GM21825 (cell line): ENCODE results near the gene SNX25.
"Not testable (repeated sequence)": the region's sequence is repeated elsewhere in the genome, so short reads cannot be mapped to it uniquely, and the experiment has no call there.

Experiments used
- ATAC-seq: cut with Tn5 transposase; IDR thresholded peaks from one replicate; pipeline ENCODE4 v1.9.1; 2021; ENCODE audit warnings: mild to moderate bottlenecking, moderate library complexity; ENCODE audit not compliant: unreplicated experiment

SNX25 gene

GRCh38 chr4:185204238-185204910 lies 5.0 kb upstream of the SNX25 start:
- no peak for ATAC-seq

GRCh38 chr4:185205073-185205472 lies 4.3 kb upstream of the SNX25 start:
- not testable (repeated sequence) for ATAC-seq

- ATAC-seq, result no peak
These were observed 3.6 kb upstream of the SNX25 start for GRCh38 chr4:185205697-185206342.

- ATAC-seq, result no peak
These were observed 1.9 kb upstream of the SNX25 start for GRCh38 chr4:185207466-185207865.

GRCh38 chr4:185209852-185210101 lies 379 bp downstream of the SNX25 start:
- peak; percentile 5 for ATAC-seq

GRCh38 chr4:185210102-185210981 lies 944 bp downstream of the SNX25 start:
- peak; percentile 8 for ATAC-seq

- ATAC-seq, result no peak
These were observed 1.6 kb downstream of the SNX25 start for GRCh38 chr4:185211035-185211434.

GRCh38 chr4:185211641-185212040 lies 2.2 kb downstream of the SNX25 start:
- no peak for ATAC-seq

- no peak for ATAC-seq
These were observed 3.2 kb downstream of the SNX25 start for GRCh38 chr4:185212581-185212980.

GRCh38 chr4:185213877-185214276 lies 4.5 kb downstream of the SNX25 start:
- ATAC-seq, result peak; percentile 53

- ATAC-seq, result no peak
These were observed 5.9 kb downstream of the SNX25 start for GRCh38 chr4:185215261-185215660.

- ATAC-seq, result no peak
These were observed 8.1 kb downstream of the SNX25 start for GRCh38 chr4:185217408-185217975.

GRCh38 chr4:185218312-185218711 lies 8.9 kb downstream of the SNX25 start:
- no peak for ATAC-seq

GRCh38 chr4:185219551-185220344 lies 10.3 kb downstream of the SNX25 start:
- ATAC-seq, result peak; percentile 56

GRCh38 chr4:185221491-185221890 lies 12.1 kb downstream of the SNX25 start:
- ATAC-seq, result no peak

GRCh38 chr4:185221912-185222311 lies 12.5 kb downstream of the SNX25 start:
- ATAC-seq, result no peak

- ATAC-seq, result no peak
These were observed 13.2 kb downstream of the SNX25 start for GRCh38 chr4:185222598-185222997.

GRCh38 chr4:185224597-185224996 lies 15.2 kb downstream of the SNX25 start:
- no peak for ATAC-seq

GRCh38 chr4:185225940-185226339 lies 16.5 kb downstream of the SNX25 start:
- ATAC-seq, result no peak

- ATAC-seq, result no peak
These were observed 17.7 kb downstream of the SNX25 start for GRCh38 chr4:185227131-185227551.
